ENCODE results near the gene TGM2.

Gene TGM2

DNA sequence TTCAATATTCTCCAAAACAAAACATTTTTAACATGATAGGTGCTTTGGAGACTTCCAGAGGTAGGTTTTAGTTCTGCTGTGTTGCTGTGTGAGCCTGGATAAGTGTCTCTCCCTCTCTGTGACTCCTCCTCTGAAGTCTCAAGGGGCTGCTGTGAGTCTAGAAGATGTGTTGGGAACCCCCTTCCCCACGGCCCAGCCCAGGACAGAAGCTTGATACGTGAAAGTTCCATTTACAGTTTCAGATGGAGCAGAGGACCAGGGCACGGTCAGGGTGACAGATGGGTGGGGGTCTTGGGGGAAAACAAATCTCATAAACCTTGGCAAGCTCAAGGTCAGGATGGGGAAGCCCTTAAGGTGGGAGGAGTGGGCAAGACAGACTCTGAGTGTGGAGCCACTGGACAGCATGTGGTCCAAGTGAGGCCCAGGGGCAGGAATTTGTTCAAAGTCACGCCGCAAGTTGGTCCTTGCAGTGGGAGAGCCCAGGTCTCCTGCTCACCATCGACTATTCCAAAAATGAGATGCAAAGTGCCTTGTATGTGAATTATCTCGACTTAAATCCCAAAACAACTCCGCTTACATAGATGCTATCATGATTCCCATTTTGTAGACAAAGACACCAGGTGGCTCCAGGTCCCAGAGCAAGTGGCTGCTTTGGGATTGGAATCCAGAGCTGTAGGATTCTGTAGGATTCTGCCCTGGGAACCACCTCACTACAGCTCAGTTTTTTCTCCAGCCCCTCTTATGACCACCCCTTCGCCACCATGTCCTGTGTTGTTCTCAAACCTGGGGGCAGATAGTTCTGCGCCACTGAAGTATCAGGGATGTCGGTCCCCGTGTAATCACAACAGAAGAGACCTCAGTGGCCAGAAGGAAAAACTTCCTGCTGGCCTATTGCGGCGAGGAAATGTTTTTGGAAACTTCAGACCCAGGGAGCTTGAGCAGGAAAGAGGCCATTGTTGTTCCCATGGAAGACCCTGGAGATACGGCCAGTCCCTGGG, 1.9 kb downstream of the TGM2 start:
- no peak overlapping the region for H3K4me3 ChIP-seq (ENCODE audit: low read depth, low read length)
- POLR2A ChIA-PET = no interaction called here
- DNase-seq (ENCODE audit: low read depth, low spot score) = no peak
- CTCF ChIA-PET = interaction anchor here (1.1 to 4.3 kb wide), 10 partner anchors 8 to 119 kb away, joined by 3 to 23 read pairs (median 6); no protein-coding TSS in a partner anchor
- TF ChIP-seq, protein P1, sequence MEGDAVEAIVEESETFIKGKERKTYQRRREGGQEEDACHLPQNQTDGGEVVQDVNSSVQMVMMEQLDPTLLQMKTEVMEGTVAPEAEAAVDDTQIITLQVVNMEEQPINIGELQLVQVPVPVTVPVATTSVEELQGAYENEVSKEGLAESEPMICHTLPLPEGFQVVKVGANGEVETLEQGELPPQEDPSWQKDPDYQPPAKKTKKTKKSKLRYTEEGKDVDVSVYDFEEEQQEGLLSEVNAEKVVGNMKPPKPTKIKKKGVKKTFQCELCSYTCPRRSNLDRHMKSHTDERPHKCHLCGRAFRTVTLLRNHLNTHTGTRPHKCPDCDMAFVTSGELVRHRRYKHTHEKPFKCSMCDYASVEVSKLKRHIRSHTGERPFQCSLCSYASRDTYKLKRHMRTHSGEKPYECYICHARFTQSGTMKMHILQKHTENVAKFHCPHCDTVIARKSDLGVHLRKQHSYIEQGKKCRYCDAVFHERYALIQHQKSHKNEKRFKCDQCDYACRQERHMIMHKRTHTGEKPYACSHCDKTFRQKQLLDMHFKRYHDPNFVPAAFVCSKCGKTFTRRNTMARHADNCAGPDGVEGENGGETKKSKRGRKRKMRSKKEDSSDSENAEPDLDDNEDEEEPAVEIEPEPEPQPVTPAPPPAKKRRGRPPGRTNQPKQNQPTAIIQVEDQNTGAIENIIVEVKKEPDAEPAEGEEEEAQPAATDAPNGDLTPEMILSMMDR (IDR thresholded peaks at IDR 0.05; ENCODE audit: insufficient read depth, low read length, missing control alignments) = no peak

DNA sequence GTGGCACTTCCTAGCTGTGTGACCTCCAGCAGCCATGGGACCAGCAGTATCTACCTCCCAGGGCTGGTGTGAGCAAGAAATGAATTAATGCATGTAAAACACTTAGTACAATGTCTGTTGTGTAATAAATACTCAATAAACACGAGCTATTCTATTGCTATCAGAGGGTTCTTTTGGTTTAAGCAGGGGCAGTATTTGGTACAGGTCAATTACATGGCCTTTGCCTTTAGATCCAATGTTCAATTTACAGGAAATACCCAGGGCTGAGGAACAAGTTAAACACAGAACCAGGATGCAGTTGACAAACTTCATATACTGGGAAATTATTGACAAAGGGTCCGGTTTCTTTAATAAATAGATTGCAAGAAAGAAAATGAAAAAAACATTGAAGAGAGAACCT, 2.9 kb downstream of the TGM2 start:
- ChIA-PET POLR2A (no interaction called here), CTCF (interaction anchor here (1.0 to 4.3 kb wide), 4 partner anchors 11 to 105 kb away, joined by 3 to 22 read pairs (median 12); no protein-coding TSS in a partner anchor)
- no peak overlapping the region for H3K4me3 ChIP-seq (ENCODE audit: low read depth, low read length)
- TF ChIP-seq, protein P1 (IDR thresholded peaks at IDR 0.05; ENCODE audit: insufficient read depth, low read length, missing control alignments) = no peak
- DNase-seq (ENCODE audit: low read depth, low spot score) = no peak

DNA sequence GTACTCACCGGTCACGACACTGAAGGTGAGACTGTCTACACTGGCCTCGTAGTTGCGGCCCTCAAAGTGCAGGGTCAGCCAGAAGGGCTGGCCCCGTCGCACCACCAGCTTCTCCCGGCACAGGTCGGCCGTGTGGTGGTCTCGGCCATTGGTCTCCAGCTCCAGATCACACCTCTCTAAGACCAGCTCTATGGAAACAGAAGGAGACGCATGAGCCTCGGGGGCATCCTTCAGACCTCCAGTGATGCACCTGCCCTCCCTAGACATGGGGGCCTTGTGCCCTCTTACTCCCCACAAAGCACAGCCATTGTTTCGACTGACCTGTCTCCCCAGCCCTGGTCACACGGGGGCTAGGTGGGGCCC, 3.7 kb downstream of the TGM2 start:
- ChIA-PET POLR2A (no interaction called here), CTCF (interaction anchor here (0.9 to 4.3 kb wide), 6 partner anchors 9 to 110 kb away, joined by 3 to 22 read pairs (median 6); no protein-coding TSS in a partner anchor)
- no peak overlapping the region for H3K4me3 ChIP-seq (ENCODE audit: low read depth, low read length)
- DNase-seq (ENCODE audit: low read depth, low spot score) = no peak
- TF ChIP-seq, protein P1 (IDR thresholded peaks at IDR 0.05; ENCODE audit: insufficient read depth, low read length, missing control alignments) = no peak

DNA sequence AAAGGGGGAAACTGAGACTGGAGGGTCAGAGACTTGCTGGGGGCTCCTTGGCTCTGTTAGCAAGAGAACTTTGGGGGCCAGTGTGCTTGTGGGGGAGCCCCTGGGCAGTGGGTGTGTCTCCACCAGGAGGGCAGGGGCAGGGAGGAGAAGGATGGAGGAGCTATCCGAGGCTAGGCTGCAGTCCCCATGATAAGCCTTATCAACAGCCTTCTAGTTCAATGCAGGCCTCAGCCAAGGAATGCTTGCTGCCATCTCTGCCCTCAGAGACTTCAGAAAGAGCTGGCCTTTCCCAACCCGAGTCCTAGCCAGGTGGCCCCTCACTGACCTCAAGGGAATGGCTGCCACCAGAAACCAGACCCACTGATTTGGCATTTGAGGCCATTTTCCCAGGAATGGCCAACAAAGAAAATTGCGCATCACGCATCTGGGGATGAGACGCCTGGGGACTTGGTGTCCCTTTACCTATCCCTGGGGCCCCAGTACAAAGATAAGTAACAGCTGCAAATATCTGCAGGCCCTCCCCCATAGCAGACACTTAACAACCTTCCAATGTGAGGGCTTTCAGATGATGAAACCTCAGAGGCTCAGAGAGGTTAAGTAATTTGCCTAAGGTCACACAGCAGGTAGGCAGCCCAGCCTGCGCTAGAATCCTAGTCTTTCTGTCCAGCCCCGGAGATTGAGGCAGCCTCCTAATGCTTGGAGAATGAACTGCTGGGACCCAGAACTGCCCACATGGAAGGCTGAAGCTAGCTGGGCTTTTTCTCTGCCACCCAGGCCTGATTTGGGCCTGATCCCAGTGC, 4.9 kb downstream of the TGM2 start:
- no peak overlapping the region for H3K4me3 ChIP-seq (ENCODE audit: low read depth, low read length)
- no peak for DNase-seq (ENCODE audit: low read depth, low spot score)
- TF ChIP-seq, protein P1 (IDR thresholded peaks at IDR 0.05; ENCODE audit: insufficient read depth, low read length, missing control alignments) = no peak
- CTCF ChIA-PET = interaction anchor here (0.8 to 1.9 kb wide), 4 partner anchors 61 to 104 kb away, joined by 3 to 8 read pairs (median 4); no protein-coding TSS in a partner anchor
- POLR2A ChIA-PET = no interaction called here

DNA sequence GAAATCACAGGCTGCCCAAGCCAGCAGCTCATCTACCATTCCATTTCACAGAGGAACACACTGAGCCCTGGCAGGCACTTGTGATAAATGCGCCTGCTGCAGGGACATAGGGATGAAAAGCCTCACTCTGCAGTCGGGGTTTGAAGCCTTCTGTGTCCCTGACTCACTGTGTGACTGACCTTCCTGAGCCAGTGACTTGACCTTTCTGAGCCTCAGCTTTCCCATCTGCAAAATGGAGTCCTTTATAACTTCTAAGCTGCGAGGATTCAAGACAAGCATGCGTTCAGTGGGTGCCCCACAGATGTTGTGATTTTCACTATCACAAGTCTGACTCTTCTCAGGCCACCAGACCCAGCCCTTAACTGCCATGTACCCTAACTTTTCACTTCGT, 5.5 kb downstream of the TGM2 start:
- POLR2A ChIA-PET = no interaction called here
- CTCF ChIA-PET = interaction anchor here (0.8 to 1.3 kb wide), 4 partner anchors 62 to 109 kb away, joined by 3 to 4 read pairs (median 3); no protein-coding TSS in a partner anchor
- TF ChIP-seq, protein P1 (IDR thresholded peaks at IDR 0.05; ENCODE audit: insufficient read depth, low read length, missing control alignments) = no peak
- H3K4me3 ChIP-seq (ENCODE audit: low read depth, low read length) = no peak overlapping the region
- no peak for DNase-seq (ENCODE audit: low read depth, low spot score)
